Measurements from ENCODE around the gene IL21R.

The IL21R gene

DNA sequence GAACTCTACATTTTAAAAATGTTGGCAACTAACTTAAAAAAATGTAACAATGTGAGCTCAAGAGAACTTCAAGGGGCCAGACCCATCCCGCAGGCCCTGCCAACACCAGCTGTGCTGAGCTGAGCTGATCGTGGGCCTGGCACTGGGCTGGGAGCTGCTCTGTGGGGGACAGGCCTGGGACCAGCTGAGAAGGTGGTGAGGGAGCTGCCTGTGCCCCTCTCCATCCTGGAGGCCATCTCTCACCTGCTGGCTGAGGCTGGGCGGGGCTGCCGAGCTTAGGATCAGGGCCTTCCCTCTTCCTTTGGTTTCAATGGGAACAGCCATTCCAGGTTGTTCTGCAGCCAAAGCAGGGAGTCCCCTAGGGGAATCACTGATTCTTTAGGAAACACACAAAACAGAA lies 58.2 kb downstream of the IL21R start:
- no peak for DNase-seq
- no peak overlapping the region for H3K4me2 ChIP-seq (ENCODE audit: low read depth, low read length)
- no peaks in the 10 kb centered on the region for H3K4me1 ChIP-seq (ENCODE audit: low read length)
- H3K4me3 ChIP-seq (ENCODE audit: low read length) = no peak overlapping the region
- H2AFZ ChIP-seq (ENCODE audit: low read length) = no peak overlapping the region
- H3K79me2 ChIP-seq (ENCODE audit: low read length) = no peaks in the 10 kb centered on the region
- H3K9ac ChIP-seq (ENCODE audit: low read length) = no peak overlapping the region
- H3K36me3 ChIP-seq (replicated peaks; ENCODE audit: insufficient read depth, low read length) = no peaks in the 10 kb centered on the region
- H3K9me3 ChIP-seq (replicated peaks; ENCODE audit: insufficient read depth, low read length) = no peaks in the 10 kb centered on the region
- no peaks in the 10 kb centered on the region for H3F3A ChIP-seq (ENCODE audit: insufficient read depth, low read length)
- H3K27me3 ChIP-seq (replicated peaks; ENCODE audit: insufficient read depth, low read length) = no peaks in the 10 kb centered on the region
- H3K9me2 ChIP-seq (replicated peaks; ENCODE audit: insufficient read depth, low read length) = no peaks in the 10 kb centered on the region
- no peak overlapping the region for H3K27ac ChIP-seq (ENCODE audit: low read length)
- TF ChIP-seq EZH2 (optimal IDR thresholded peaks at IDR 0.05; ENCODE audit: low read depth, low read length) (no peak), EZH2phosphoT487 (IDR thresholded peaks at IDR 0.05; ENCODE audit: low read length) (no peak)
- TF ChIP-seq, protein P1, sequence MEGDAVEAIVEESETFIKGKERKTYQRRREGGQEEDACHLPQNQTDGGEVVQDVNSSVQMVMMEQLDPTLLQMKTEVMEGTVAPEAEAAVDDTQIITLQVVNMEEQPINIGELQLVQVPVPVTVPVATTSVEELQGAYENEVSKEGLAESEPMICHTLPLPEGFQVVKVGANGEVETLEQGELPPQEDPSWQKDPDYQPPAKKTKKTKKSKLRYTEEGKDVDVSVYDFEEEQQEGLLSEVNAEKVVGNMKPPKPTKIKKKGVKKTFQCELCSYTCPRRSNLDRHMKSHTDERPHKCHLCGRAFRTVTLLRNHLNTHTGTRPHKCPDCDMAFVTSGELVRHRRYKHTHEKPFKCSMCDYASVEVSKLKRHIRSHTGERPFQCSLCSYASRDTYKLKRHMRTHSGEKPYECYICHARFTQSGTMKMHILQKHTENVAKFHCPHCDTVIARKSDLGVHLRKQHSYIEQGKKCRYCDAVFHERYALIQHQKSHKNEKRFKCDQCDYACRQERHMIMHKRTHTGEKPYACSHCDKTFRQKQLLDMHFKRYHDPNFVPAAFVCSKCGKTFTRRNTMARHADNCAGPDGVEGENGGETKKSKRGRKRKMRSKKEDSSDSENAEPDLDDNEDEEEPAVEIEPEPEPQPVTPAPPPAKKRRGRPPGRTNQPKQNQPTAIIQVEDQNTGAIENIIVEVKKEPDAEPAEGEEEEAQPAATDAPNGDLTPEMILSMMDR (IDR thresholded peaks at IDR 0.05; ENCODE audit: low read length) = no peak
- H4K20me1 ChIP-seq (ENCODE audit: insufficient read depth, low read length) = no peaks in the 10 kb centered on the region

DNA sequence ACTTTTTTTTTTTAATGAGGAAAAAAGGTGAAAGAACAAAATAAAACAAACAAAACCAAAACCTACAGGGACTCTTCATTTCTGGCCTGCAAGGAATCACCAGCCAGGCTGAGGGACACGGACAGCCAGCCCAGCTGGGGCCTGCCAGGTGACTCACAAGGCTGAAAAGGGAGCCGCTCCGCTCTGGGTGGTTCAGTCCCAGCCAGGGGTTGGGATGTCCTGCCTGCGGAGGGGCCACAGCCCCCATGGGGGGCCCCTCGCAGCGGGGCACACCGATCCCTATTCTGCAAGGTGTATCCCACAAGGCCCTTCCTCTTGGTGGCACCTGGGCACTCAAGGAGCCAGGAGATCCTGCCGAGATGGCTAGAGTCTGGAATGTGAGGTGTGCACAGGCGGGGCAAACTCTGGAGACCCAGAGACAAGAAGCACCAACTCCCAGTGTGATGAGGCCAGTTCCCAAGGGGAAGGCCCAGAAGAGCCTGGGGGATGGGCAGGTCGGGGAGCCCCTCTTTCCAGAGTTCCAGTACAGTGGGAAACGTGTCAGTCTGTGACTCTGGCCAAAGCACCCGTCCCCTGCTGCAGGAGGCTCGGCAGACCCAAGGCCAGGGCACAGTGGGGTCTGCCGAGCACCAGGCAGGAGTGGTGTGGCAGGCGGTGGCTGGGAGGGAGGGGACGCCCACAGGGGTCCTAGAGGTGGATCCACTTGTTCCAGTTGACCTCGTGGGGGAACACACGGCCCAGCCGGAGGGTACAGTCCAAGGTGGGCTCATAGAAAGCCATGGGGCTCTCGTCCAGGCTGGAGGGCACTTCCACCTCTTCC lies 58.9 kb downstream of the IL21R start:
- TF ChIP-seq, protein P1 (IDR thresholded peaks at IDR 0.05; ENCODE audit: low read length) = no peak
- Histone ChIP-seq H3F3A (ENCODE audit: insufficient read depth, low read length) (no peaks in the 10 kb centered on the region), H3K79me2 (ENCODE audit: low read length) (no peaks in the 10 kb centered on the region), H3K4me3 (ENCODE audit: low read length) (no peak overlapping the region), H3K4me1 (ENCODE audit: low read length) (no peaks in the 10 kb centered on the region), H3K36me3 (replicated peaks; ENCODE audit: insufficient read depth, low read length) (no peaks in the 10 kb centered on the region), H4K20me1 (ENCODE audit: insufficient read depth, low read length) (no peaks in the 10 kb centered on the region), H2AFZ (ENCODE audit: low read length) (no peak overlapping the region), H3K4me2 (ENCODE audit: low read depth, low read length) (no peak overlapping the region), H3K9me2 (replicated peaks; ENCODE audit: insufficient read depth, low read length) (no peaks in the 10 kb centered on the region), H3K9ac (ENCODE audit: low read length) (no peak overlapping the region), H3K27me3 (replicated peaks; ENCODE audit: insufficient read depth, low read length) (no peaks in the 10 kb centered on the region), H3K27ac (ENCODE audit: low read length) (no peak overlapping the region), H3K9me3 (replicated peaks; ENCODE audit: insufficient read depth, low read length) (no peaks in the 10 kb centered on the region)
- DNase-seq = no peak

DNA sequence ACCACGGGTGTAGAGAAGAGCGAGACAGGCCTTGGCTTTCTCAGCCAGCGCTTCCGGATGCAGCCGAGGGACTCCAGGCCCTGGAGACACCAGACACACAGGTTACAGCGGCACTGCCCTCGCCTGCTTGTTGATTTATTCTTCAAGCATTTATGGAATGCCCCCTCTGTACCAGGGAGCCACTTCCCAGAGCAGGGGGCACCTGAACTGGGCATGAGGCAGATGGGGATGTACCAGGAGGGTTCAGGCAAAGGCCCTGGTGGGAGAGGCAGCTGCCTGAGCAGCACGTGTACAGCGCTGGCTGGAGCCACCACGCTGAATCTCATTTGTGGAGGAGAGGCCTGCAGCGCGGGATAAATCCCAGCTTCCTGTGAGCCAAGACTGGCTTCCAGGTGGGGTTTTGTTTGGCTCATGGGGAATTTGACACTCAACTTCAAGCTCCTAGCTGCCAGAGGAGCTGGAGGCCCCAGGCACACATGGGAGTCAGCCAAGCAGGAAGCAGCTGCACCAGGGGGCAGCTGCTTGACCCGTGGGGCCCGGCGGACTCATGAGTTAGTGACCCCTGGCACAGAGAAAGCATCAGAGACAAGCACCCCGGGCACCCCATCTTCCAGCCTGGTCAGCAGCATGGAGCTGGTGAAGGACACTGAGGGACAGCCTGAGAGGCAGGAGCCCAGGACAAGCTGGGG lies 59.7 kb downstream of the IL21R start:
- H3K27ac ChIP-seq (ENCODE audit: low read length) = no peak overlapping the region
- DNase-seq = no peak
- no peak overlapping the region for H3K4me2 ChIP-seq (ENCODE audit: low read depth, low read length)
- TF ChIP-seq EZH2 (optimal IDR thresholded peaks at IDR 0.05; ENCODE audit: low read depth, low read length) (no peak), EZH2phosphoT487 (IDR thresholded peaks at IDR 0.05; ENCODE audit: low read length) (no peak)
- TF ChIP-seq, protein P1 (IDR thresholded peaks at IDR 0.05; ENCODE audit: low read length) = no peak
- H4K20me1 ChIP-seq (ENCODE audit: insufficient read depth, low read length) = no peaks in the 10 kb centered on the region
- H3K4me1 ChIP-seq (ENCODE audit: low read length) = no peaks in the 10 kb centered on the region
- H3K36me3 ChIP-seq (replicated peaks; ENCODE audit: insufficient read depth, low read length) = no peaks in the 10 kb centered on the region
- H3K79me2 ChIP-seq (ENCODE audit: low read length) = no peaks in the 10 kb centered on the region
- H3K9me2 ChIP-seq (replicated peaks; ENCODE audit: insufficient read depth, low read length) = no peaks in the 10 kb centered on the region
- H3K9me3 ChIP-seq (replicated peaks; ENCODE audit: insufficient read depth, low read length) = no peaks in the 10 kb centered on the region
- no peak overlapping the region for H3K9ac ChIP-seq (ENCODE audit: low read length)
- H3K4me3 ChIP-seq (ENCODE audit: low read length) = no peak overlapping the region
- H3F3A ChIP-seq (ENCODE audit: insufficient read depth, low read length) = no peaks in the 10 kb centered on the region
- H3K27me3 ChIP-seq (replicated peaks; ENCODE audit: insufficient read depth, low read length) = no peaks in the 10 kb centered on the region
- H2AFZ ChIP-seq (ENCODE audit: low read length) = no peak overlapping the region

Data from MM.1S (cell line).